ENCODE results near the gene SLC35E2B. TPM values are rescaled to one million over a fixed set of nuclear protein-coding genes. Genes with fewer than 3 reads are reported as not detected.

The SLC35E2B gene
- total and polyA plus RNA-seq, 2 of the 8 experiments (the other 6 are each of a cell fraction or from before 2014, with no cell fraction given): 25.9 to 46.7 TPM

- H2BK20ac ChIP-seq (ENCODE audit: low read length): no peak overlapping the region
- no peak overlapping the region for H3K18ac ChIP-seq (ENCODE audit: extremely low read depth, low read length)
- WGBS, 2 experiments (ENCODE audit: extremely low coverage in 1 of 2, insufficient coverage in 1 of 2, insufficient read length in 1 of 2, insufficient replicate concordance in 2 of 2, low coverage in 1 of 2, low lambda C conversion rate in 2 of 2, missing lambda C conversion rate in 1 of 2): 89% methylated on average over 27 of the region's 27 CpGs; no CpG with 5 or more reads in 1 of the 2 experiments
- H3K79me1 ChIP-seq (ENCODE audit: low read depth, low read length): no peaks in the 10 kb centered on the region
- H2AFZ ChIP-seq (ENCODE audit: low read length): no peak overlapping the region
- H3K4me1 ChIP-seq (replicated peaks in 1 of 4; ENCODE audit: control insufficient read depth in 3 of 4, insufficient read depth in 4 of 4, low read length in 3 of 4): no peaks in the 10 kb centered on the region
- H3K56ac ChIP-seq (replicated peaks; ENCODE audit: insufficient read length, low read depth, low read length): no peak overlapping the region
- DNase-seq (ENCODE audit: low read depth in 1 of 2, low spot score in 2 of 2): no peak
- no peak overlapping the region for H3K14ac ChIP-seq (ENCODE audit: insufficient read length)
- ChIA-PET CTCF (ENCODE audit: partially characterized antibody) (interaction anchor here (4.4 kb wide), 1 partner anchor 7 kb away, joined by 24 read pairs; no protein-coding TSS in a partner anchor), POLR2A (ENCODE audit: partially characterized antibody) (interaction anchor here (1.4 kb wide), 1 partner anchor 12 kb away, joined by 3 read pairs; no protein-coding TSS in a partner anchor)
- H2BK15ac ChIP-seq (ENCODE audit: low read length): no peak overlapping the region
- H4K91ac ChIP-seq (replicated peaks; ENCODE audit: insufficient read length, low read length): no peak overlapping the region
- H3K27me3 ChIP-seq (replicated peaks in 1 of 4; ENCODE audit: control insufficient read depth in 3 of 4, extremely low read depth in 1 of 4, insufficient read depth in 3 of 4, low read length in 3 of 4): no peaks in the 10 kb centered on the region
- no peak overlapping the region for H3K27ac ChIP-seq (ENCODE audit: low read depth, low read length)
- no peak overlapping the region for H3K4ac ChIP-seq (replicated peaks; ENCODE audit: insufficient read length, low read depth, low read length)
- no peak overlapping the region for H2BK5ac ChIP-seq (ENCODE audit: low read depth, low read length)
- H3K23ac ChIP-seq (ENCODE audit: insufficient read length): no peak overlapping the region
- H3K9me3 ChIP-seq (ENCODE audit: insufficient read depth in 2 of 2, low read depth in 1 of 2, low read length in 1 of 2): no peaks in the 10 kb centered on the region
- H2BK120ac ChIP-seq (replicated peaks; ENCODE audit: low read depth, low read length): no peak overlapping the region
- no peaks in the 10 kb centered on the region for H3K79me2 ChIP-seq (ENCODE audit: control insufficient read depth in 1 of 2, insufficient read depth in 2 of 2, low read length in 2 of 2)
- no peak overlapping the region for H3K9ac ChIP-seq (replicated peaks in 1 of 4; ENCODE audit: extremely low read depth in 1 of 4, low read depth in 3 of 4, low read length in 3 of 4)
- H2BK12ac ChIP-seq (ENCODE audit: low read depth, low read length): no peak overlapping the region
- no peak overlapping the region for H3K4me2 ChIP-seq (ENCODE audit: insufficient read depth in 1 of 2, low read depth in 2 of 2, low read length in 2 of 2)
- H3K36me3 ChIP-seq (ENCODE audit: control insufficient read depth in 2 of 4, insufficient read depth in 4 of 4, low read length in 3 of 4): peaks cover 0 to 30% (median 9%) of the 10 kb centered on the region in 4 experiments; a peak in 4 of 8 replicates
- H2AK5ac ChIP-seq (ENCODE audit: low read depth, low read length): no peak overlapping the region
- H3K4me3 ChIP-seq (ENCODE audit: extremely low read depth in 1 of 4, insufficient read depth in 2 of 4, low read depth in 3 of 4, low read length in 4 of 4): no peak overlapping the region
- H4K5ac ChIP-seq (ENCODE audit: insufficient read length, low read depth, low read length): no peak overlapping the region
- H4K8ac ChIP-seq (ENCODE audit: extremely low read depth, insufficient read depth, low read length): no peak overlapping the region
- FAIRE-seq: no peak
- H4K20me1 ChIP-seq (replicated peaks in 1 of 2; ENCODE audit: control insufficient read depth in 1 of 2, insufficient read depth in 2 of 2, low read length in 2 of 2): peaks cover 0 to 6% of the 10 kb centered on the region in 2 experiments
- no peak for TF ChIP-seq NRF1 (IDR thresholded peaks at IDR 0.05; ENCODE audit: low read depth, low read length)
- TF ChIP-seq BACH1 (IDR thresholded peaks at IDR 0.05; ENCODE audit: low read length): no peak
- no peak for TF ChIP-seq POLR2A (IDR thresholded peaks at IDR 0.05; ENCODE audit: control extremely low read depth in 1 of 2, low read depth in 2 of 2, low read length in 2 of 2)
- TF ChIP-seq SUZ12 (IDR thresholded peaks at IDR 0.05; ENCODE audit: low read length): no peak
- TF ChIP-seq BRCA1 (IDR thresholded peaks at IDR 0.05; ENCODE audit: low read depth, low read length): no peak
- TF ChIP-seq ZNF274 (IDR thresholded peaks at IDR 0.05; ENCODE audit: borderline replicate concordance, extremely low read depth, low read length): no peak
- no peak for TF ChIP-seq USF2 (IDR thresholded peaks at IDR 0.05; ENCODE audit: low read length)
- TF ChIP-seq FOSL1 (IDR thresholded peaks at IDR 0.05; ENCODE audit: insufficient read depth, low read depth, low read length): no peak
- no peak for TF ChIP-seq SAP30 (IDR thresholded peaks at IDR 0.05; ENCODE audit: insufficient read depth, insufficient replicate concordance, low read length)
- TF ChIP-seq TAF1 (IDR thresholded peaks at IDR 0.05; ENCODE audit: low read depth, low read length): no peak
- no peaks in the 10 kb centered on the region for H3K23me2 ChIP-seq (ENCODE audit: low read depth, low read length)
Observed at GRCh38 chr1:1671365-1672119, 21.1 kb downstream of the SLC35E2B start.

All from H1 (cell line).